HG03159 (cell line): Measurements from ENCODE around the gene NDUFS6.

Experiments
- ATAC-seq: cut with Tn5 transposase; IDR thresholded peaks from one replicate; pipeline ENCODE4 v1.9.1; 2021; ENCODE audit warnings: mild to moderate bottlenecking, moderate library complexity; ENCODE audit not compliant: unreplicated experiment

The NDUFS6 gene

GRCh38 chr5:1845696-1846095, 44.5 kb downstream of the NDUFS6 start:
- no peak for ATAC-seq

- ATAC-seq, result no peak
These were observed 45.4 kb downstream of the NDUFS6 start for GRCh38 chr5:1846583-1846982.

- ATAC-seq, result no peak
These were observed 45.8 kb downstream of the NDUFS6 start for GRCh38 chr5:1847056-1847455.

GRCh38 chr5:1847611-1848010, 46.4 kb downstream of the NDUFS6 start:
- ATAC-seq, result no peak

GRCh38 chr5:1850324-1851154, 49.3 kb downstream of the NDUFS6 start:
- no peak for ATAC-seq

GRCh38 chr5:1851290-1851934, 50.2 kb downstream of the NDUFS6 start:
- ATAC-seq, result no peak

GRCh38 chr5:1852324-1852947, 51.2 kb downstream of the NDUFS6 start:
- no peak for ATAC-seq

- ATAC-seq, result no peak
These were observed 52.3 kb downstream of the NDUFS6 start for GRCh38 chr5:1853531-1853930.

GRCh38 chr5:1855075-1855474, 53.9 kb downstream of the NDUFS6 start:
- ATAC-seq, result no peak

GRCh38 chr5:1855596-1855995, 54.4 kb downstream of the NDUFS6 start:
- ATAC-seq, result no peak

GRCh38 chr5:1856596-1857255, 55.5 kb downstream of the NDUFS6 start:
- no peak for ATAC-seq

GRCh38 chr5:1857256-1857600, 56.0 kb downstream of the NDUFS6 start:
- no peak for ATAC-seq

GRCh38 chr5:1858436-1858835, 57.2 kb downstream of the NDUFS6 start:
- no peak for ATAC-seq

- no peak for ATAC-seq
These were observed 57.9 kb downstream of the NDUFS6 start for GRCh38 chr5:1859099-1859498.

GRCh38 chr5:1860021-1860610, 58.9 kb downstream of the NDUFS6 start:
- no peak for ATAC-seq

- no peak for ATAC-seq
These were observed 59.7 kb downstream of the NDUFS6 start for GRCh38 chr5:1860949-1861348.

GRCh38 chr5:1864896-1865440, 63.8 kb downstream of the NDUFS6 start:
- ATAC-seq, result no peak

GRCh38 chr5:1865486-1865885, 64.3 kb downstream of the NDUFS6 start:
- ATAC-seq, result no peak
